HG02870 (cell line): ENCODE data around the gene UNC5C.

Source experiments
- ATAC-seq: cut with Tn5 transposase; IDR thresholded peaks from one replicate; pipeline ENCODE4 v1.9.1; 2021; ENCODE audit warnings: mild to moderate bottlenecking, moderate library complexity; ENCODE audit not compliant: unreplicated experiment

The UNC5C gene

GRCh38 chr4:95524184-95524583 is 24.6 kb downstream of the UNC5C start:
- no peak for ATAC-seq

DNA sequence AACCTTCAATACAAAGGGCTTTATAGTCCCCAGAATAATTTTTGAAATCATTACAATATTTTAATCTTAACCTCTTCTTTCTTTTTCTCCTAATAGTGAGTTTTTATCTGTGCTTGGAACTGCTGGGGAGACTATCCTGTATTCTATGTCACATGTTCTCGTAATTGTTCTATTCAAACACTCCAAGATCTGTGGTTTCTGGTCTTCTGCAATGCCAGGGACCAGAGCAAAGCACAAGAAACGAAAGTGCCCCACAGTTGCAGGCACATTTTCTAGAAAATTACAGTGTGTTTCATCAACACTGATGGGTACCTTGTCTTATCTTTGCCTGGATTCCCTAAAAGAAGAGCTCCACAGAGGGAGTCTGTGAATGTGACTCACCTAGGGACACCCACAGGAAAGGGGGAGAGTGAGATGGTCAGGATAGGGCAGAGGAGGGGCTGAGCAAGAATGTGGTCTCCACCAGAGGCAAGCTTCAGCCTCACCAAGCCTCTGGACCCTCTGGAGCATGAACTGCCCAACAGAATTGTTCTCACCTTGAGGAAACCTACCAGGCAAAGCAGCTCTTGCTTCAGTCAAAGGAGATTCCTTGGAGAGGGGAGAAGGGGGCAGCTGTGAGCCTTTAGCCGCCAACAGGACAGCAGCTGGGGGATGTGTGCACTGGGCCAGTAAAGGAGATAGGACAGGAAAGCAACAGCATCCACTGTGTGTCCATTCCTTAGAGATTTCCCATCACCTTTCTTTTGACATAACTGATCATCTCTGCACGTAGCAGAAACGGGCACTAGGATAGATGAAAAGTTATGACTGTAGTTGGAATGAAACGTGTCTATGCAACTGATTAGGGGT is 25.9 kb downstream of the UNC5C start:
- ATAC-seq: no peak

DNA sequence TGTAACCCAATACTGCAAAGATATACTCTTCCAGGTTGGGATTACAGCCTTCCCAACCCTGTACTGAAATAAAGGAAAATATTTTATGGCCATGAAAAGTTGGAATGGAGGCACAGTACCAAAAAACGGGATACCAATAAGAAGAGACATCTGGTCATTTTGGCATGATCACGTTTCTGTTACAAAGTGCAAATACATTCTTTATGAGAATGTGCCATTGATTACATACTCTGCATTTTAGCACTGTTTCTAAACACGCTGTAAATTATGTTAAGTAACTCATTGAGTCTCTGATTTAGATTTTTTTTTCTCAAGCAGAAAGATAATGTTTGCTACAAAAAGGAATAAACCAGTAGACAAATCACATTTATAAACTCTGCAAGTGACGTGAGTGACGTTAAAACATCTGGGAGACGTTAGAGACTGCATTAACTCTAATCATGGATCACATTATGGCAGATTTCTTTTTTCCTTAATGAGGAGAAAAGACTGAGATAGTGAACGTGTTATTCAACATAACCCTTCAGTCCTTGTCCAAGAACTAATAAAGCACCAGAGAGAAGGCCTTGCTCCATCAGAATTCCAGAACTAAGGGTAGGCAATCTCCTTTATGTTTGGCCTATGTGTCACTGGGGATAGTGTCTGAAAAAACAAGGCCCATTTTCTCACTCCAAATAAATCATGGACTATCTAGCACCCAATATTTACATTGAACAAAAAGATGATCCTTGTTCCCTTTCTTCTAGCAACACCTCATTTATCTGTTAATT is 31.0 kb downstream of the UNC5C start:
- no peak for ATAC-seq

DNA sequence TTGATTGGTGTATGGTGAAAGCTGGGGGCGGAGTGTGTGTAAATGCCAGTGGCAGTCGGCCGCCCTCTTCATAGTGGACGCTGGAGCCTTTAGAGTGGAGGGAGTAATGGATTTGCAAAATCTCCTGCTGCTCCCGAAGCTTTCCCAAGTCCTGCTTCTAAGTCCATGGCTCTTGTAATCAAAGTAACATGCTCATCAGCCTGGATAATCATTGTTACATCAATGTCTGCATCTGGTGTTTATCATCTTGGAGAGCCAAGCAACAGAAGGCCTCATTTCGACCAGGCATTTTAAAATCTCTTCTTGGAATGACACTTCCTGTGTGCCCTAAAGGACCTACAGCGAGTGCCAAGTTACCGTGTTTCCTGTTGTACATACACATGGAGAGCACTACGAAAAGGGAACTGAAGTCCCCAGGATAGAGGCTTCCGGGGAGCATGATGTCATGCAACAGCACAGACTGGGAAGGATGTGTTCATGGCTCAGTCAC is 32.2 kb downstream of the UNC5C start:
- ATAC-seq: no peak

- ATAC-seq: no peak
These were observed 33.2 kb downstream of the UNC5C start for GRCh38 chr4:95515589-95515988.

DNA sequence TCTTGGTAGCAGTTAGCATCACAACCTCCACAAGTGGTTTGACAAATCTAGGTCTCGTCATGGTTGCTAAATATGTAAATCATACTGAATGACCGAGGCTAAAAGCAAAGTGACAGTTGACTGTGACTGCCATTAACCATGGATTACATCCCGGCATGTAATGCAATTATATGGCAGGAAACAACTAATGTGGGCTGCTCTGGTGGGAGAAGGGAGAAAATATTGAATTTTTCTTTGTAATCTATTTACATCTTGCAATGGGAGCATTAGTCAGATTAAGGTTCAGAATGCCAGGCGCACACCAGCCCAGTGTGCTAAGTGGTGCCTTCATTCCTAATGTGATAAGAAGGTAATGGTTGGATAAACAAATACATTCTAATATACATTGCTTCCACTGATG is 35.8 kb downstream of the UNC5C start:
- ATAC-seq: no peak

DNA sequence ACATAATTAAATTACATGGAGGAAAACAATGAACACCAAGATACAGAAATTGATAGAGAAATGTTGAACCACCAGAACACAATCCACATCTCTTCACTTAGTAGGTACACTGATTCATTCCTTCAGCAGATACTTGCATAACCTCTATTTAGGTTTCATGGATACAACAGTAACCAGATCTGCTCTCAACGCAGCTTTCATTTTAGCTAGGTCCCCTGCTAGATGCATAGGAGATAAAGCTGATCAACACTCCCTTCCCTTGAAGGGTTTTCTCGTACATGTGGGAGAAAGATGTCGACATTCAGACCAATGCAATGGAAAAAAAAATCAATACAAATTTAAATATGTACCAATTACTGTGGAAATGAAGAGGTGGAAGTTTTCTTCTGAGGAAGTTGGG is 37.3 kb downstream of the UNC5C start:
- no peak for ATAC-seq

DNA sequence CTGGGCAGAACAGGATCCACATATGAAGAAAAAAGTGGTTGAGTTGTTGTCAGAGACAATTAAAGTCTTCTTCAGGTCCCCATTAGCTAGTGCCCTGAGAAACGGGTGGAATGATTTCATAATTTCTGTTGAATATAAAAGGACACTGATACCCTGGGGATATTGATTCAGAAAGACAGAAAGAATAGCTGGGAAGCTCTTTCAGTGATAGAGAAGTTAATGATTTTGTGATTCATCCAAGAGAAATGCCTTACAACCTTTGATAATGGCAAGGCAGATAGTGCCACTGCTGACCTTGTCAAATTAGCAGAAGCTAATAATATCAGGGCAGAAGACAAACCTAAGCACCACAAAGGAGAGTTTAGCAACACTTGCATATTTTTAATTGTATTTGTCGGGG is 37.9 kb downstream of the UNC5C start:
- ATAC-seq: no peak

DNA sequence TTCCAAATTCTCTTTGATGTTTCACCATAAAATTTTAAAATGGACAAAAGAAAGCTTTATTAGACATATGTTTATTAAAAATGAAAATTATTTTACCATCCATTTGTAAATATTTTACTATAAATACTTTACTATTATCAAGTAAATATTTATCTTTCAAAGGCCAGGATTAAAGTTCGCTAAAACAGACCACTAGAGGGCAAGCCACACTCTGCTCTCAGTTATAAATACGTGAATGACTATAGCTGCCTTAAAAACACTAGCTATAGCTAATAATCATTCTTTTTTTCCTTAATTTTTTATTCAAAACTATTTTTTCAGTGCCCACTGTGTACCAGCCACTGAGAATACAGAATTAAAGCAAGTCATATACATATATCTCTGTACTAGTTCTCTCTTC is 38.6 kb downstream of the UNC5C start:
- ATAC-seq: no peak

DNA sequence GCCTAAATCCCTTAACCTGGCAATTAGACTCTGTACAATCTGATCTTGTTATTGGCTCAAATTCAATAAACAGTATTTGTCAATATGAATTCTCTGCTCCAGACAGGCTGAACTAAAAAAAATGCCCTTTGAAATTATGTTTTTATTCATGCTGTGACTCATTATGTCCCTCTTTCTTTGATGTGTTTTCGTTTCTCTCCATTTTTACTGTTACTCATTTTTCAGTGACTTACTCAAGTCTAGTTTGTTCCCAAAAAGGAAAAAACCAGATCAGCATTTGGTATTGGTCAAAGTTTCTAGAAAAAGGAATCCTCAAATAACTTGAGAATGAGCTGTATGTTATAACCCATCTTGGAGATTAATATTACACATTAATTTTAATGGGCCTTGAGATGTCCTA is 40.4 kb downstream of the UNC5C start:
- ATAC-seq: no peak

GRCh38 chr4:95507561-95507960 is 41.2 kb downstream of the UNC5C start:
- ATAC-seq: no peak

- no peak for ATAC-seq
These were observed 41.6 kb downstream of the UNC5C start for GRCh38 chr4:95507147-95507546.

DNA sequence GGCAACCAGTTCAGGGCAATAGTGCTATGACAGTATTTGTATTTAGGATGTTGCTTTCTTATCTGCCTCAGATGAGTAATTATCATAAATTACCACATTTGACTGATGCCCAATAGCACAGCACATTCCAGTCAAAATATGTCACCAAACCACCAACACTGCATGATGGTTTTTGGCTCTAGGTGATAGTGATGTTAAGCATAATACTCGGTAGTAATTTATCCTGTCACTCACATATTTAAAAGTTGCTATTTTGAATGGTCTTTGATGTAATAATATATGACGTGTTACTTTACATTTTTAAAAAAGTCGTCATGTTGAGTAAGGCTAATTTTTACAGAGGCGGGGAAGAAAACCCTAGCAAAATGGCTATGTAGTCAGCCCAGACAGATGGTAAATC is 42.5 kb downstream of the UNC5C start:
- ATAC-seq: no peak

GRCh38 chr4:95505799-95506198 is 43.0 kb downstream of the UNC5C start:
- ATAC-seq: no peak

DNA sequence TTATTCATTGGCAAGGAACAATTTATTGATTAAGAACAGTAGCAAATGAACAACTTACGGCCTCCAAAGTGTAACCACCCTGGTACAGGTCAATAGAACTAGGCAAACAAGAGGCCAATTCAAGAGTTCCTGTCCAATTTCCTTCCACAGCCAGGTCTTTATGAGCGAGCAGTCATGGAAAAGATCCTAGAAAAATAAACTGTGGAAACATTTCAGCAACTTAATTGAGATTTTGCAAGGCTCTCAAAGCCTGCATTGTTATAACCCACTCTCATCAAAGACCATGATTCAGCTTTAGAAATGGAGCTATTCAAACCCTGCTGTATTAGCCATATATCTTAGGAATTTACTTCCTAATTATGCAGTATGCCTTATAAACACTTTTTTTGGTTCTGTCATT is 43.6 kb downstream of the UNC5C start:
- ATAC-seq: no peak

DNA sequence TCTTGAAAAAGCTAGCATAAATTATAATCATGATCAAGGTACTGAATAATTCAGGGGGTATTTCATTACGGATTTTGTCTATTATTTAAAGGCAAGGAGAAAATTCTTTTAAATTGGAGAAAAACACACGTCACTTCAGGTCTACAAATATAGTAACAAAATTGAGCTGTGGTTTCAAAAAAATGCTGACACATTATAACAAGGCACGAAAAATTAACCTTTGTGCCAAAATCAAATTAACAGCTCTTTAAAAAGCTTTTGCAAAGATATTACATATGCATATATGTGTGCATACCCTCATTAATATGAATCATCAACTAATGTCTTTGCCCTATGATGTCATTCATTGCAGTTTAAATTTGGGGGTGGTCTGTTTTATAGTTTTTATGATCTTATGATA is 44.3 kb downstream of the UNC5C start:
- no peak for ATAC-seq

- no peak for ATAC-seq
These were observed 48.4 kb downstream of the UNC5C start for GRCh38 chr4:95500361-95500760.

GRCh38 chr4:95499291-95499696 is 49.5 kb downstream of the UNC5C start:
- no peak for ATAC-seq

- ATAC-seq: no peak
These were observed 54.6 kb downstream of the UNC5C start for GRCh38 chr4:95494186-95494585.

DNA sequence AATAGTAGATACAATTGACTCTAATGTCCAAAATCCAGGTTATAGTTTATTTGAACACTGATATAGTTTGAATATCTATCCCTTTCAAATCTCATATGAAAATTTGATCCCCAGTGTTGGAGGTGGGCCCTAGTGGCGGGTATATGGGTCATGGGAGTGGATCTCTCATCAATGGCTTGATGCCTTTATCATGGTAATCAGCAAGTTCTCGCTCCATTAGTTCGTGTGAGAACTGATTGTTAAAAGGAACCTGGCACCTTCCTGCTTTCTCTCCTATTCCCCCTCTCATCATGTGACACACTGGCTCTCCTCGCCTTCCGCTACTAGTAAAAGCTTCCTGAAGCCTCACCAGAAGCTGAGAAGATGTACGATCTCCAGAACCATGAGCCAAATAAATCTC is 70.1 kb downstream of the UNC5C start:
- no peak for ATAC-seq

DNA sequence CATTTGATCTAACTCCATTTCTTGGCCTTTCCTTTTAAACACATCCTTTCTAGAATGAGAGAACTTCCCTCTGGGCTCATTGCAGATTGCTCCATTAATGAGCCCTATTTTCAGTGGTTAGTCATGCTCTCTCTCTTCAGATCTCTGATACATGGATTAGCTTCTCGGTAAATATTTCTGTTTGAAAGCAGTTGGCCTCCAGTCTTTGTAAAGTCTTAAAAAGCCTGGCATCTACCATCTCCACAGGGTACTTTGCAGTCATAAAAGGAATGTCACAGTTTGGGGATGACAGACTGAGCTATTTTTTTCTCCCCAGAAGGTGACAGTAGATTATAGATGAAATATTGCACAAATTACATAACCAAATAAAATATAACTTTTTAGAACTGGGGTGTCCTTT is 72.7 kb downstream of the UNC5C start:
- no peak for ATAC-seq

- ATAC-seq: no peak
These were observed 76.2 kb downstream of the UNC5C start for GRCh38 chr4:95472534-95472933.
